Cardiac muscle cell (in vitro differentiated cells and primary cell): ENCODE results near the gene PTGR2. TPM values are rescaled to one million over a fixed set of nuclear protein-coding genes. Genes with fewer than 3 reads are reported as not detected.
A peak's percentile ranks its signal among the peaks of the same experiment; 100 is the strongest.
"Not testable (repeated sequence)": the region's sequence is repeated elsewhere in the genome, so short reads cannot be mapped to it uniquely, and the experiment has no call there.

ENCODE experiments used
- DNase-seq, 2 donors: peaks; one replicate each; pipeline versions ENCODE4 v3.0.0 to v3.0.0-alpha.2; 2010 to 2017; ENCODE audit warnings: low read depth in 1 of 2, low spot score in 1 of 2
- H3K27ac ChIP-seq: fragments of 200-600 bp; sonication (generic); 2 replicates; pipeline ENCODE4 v1.5.1; 2016
- H3K27me3 ChIP-seq: fragments of 200-600 bp; sonication (generic); 2 replicates; pipeline ENCODE4 v1.6.0; 2016; ENCODE audit warnings: control low read depth
- H3K36me3 ChIP-seq: fragments of 200-600 bp; sonication (generic); 2 replicates; pipeline ENCODE4 v1.5.1; 2016; ENCODE audit warnings: control low read depth
- H3K4me1 ChIP-seq: fragments of 200-600 bp; sonication (generic); 2 replicates; pipeline ENCODE4 v1.8.1; 2017; ENCODE audit warnings: low read depth, mild to moderate bottlenecking, mixed run types
- H3K4me3 ChIP-seq: fragments of 200-600 bp; sonication (generic); 2 replicates; pipeline ENCODE4 v1.5.1; 2016; ENCODE audit warnings: mild to moderate bottlenecking
- H3K9me3 ChIP-seq: fragments of 200-600 bp; sonication (generic); 2 replicates; pipeline ENCODE4 v1.5.1; 2017; ENCODE audit warnings: low read depth, mild to moderate bottlenecking, control low read depth
- polyA plus RNA-seq: library from polyadenylated mRNA; unstranded; fragments of >200 nt; fragmentation: Nextera tagmentation; extraction: Ambion mirVana; gene quantifications from 2 replicates; pipeline ENCODE4 v1.2.1, GENCODE V29; 2016
- total RNA-seq: library from RNA; depleted of rRNA; stranded (reverse); fragments of >200 nt; gene quantifications from 2 replicates; pipeline ENCODE4 v1.2.3, GENCODE V29; 2016
- TF ChIP-seq, protein P1 (sequence below): IDR thresholded peaks from 2 replicates; pipeline ENCODE4 v1.5.1; 2012; ENCODE audit warnings: low read depth, mild to moderate bottlenecking, low read length

PTGR2 gene
- total and polyA plus RNA-seq, 2 experiments from 2014 or later = 13.4 to 16.4 TPM

GRCh38 chr14:73896521-73896920 is 44.9 kb downstream of the PTGR2 start:
- TF ChIP-seq, protein P1, sequence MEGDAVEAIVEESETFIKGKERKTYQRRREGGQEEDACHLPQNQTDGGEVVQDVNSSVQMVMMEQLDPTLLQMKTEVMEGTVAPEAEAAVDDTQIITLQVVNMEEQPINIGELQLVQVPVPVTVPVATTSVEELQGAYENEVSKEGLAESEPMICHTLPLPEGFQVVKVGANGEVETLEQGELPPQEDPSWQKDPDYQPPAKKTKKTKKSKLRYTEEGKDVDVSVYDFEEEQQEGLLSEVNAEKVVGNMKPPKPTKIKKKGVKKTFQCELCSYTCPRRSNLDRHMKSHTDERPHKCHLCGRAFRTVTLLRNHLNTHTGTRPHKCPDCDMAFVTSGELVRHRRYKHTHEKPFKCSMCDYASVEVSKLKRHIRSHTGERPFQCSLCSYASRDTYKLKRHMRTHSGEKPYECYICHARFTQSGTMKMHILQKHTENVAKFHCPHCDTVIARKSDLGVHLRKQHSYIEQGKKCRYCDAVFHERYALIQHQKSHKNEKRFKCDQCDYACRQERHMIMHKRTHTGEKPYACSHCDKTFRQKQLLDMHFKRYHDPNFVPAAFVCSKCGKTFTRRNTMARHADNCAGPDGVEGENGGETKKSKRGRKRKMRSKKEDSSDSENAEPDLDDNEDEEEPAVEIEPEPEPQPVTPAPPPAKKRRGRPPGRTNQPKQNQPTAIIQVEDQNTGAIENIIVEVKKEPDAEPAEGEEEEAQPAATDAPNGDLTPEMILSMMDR = no peak

GRCh38 chr14:73903028-73903427 is 51.4 kb downstream of the PTGR2 start:
- peaks cover 66% of the 10 kb centered on the region for H3K36me3 ChIP-seq

More at GRCh38 chr14:73896521-73896920, 44.9 kb downstream of the PTGR2 start:
- H3K27me3 ChIP-seq = no peaks in the 10 kb centered on the region
- peaks cover 53% of the 10 kb centered on the region for H3K36me3 ChIP-seq
- H3K9me3 ChIP-seq = no peaks in the 10 kb centered on the region
- H3K4me3 ChIP-seq = no peak overlapping the region
- no peak overlapping the region for H3K27ac ChIP-seq
- no peaks in the 10 kb centered on the region for H3K4me1 ChIP-seq
- peak in 1 of 2 donors; percentile 40 for DNase-seq

GRCh38 chr14:73909681-73910080 is 58.0 kb downstream of the PTGR2 start:
- Histone ChIP-seq H3K4me1 (peaks cover 10% of the 10 kb centered on the region), H3K27ac (no peak overlapping the region), H3K4me3 (no peak overlapping the region), H3K36me3 (peaks cover 54% of the 10 kb centered on the region), H3K27me3 (no peaks in the 10 kb centered on the region), H3K9me3 (no peaks in the 10 kb centered on the region)
- DNase-seq = peak in 1 of 2 donors; percentile 20
- TF ChIP-seq, protein P1 = no peak

More at GRCh38 chr14:73903028-73903427, 51.4 kb downstream of the PTGR2 start:
- Histone ChIP-seq H3K4me3 (no peak overlapping the region), H3K4me1 (no peaks in the 10 kb centered on the region), H3K27me3 (no peaks in the 10 kb centered on the region), H3K27ac (no peak overlapping the region), H3K9me3 (no peaks in the 10 kb centered on the region)
- no peak for DNase-seq
- TF ChIP-seq, protein P1 = no peak

DNA sequence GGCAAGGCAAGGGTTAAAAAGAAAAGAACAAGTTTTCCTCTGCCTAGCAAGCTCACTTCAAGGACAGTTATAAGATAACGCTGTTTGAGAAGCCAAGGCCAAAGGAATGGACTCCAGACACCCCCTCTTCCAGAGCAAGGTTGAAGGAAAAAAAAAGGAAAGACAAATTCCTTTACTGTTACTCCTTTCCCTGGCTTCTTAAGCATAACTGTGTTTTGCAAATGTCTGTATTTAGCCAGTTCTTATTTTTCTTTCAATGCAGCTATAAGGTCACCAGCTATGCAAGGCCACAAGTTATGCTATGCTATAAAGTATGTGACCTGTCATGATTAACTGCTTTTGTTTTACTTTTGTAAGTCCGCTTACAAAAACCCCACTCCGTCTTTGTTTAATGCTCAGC is 61.6 kb downstream of the PTGR2 start:
- no peaks in the 10 kb centered on the region for H3K27me3 ChIP-seq
- TF ChIP-seq, protein P1 = no peak
- H3K27ac ChIP-seq = peak overlapping the region; percentile 69
- peak; percentile 14 to 61 for DNase-seq
- H3K36me3 ChIP-seq = peaks cover 30% of the 10 kb centered on the region
- H3K9me3 ChIP-seq = no peaks in the 10 kb centered on the region
- H3K4me1 ChIP-seq = peaks cover 10% of the 10 kb centered on the region
- no peak overlapping the region for H3K4me3 ChIP-seq

- Histone ChIP-seq H3K27ac (peak overlapping the region; percentile 27), H3K4me1 (peaks cover 10% of the 10 kb centered on the region), H3K27me3 (no peaks in the 10 kb centered on the region), H3K36me3 (peaks cover 15% of the 10 kb centered on the region), H3K9me3 (no peaks in the 10 kb centered on the region), H3K4me3 (no peak overlapping the region)
- TF ChIP-seq, protein P1 = no peak
- no peak for DNase-seq
Measured at GRCh38 chr14:73916324-73916723, 64.7 kb downstream of the PTGR2 start.

DNA sequence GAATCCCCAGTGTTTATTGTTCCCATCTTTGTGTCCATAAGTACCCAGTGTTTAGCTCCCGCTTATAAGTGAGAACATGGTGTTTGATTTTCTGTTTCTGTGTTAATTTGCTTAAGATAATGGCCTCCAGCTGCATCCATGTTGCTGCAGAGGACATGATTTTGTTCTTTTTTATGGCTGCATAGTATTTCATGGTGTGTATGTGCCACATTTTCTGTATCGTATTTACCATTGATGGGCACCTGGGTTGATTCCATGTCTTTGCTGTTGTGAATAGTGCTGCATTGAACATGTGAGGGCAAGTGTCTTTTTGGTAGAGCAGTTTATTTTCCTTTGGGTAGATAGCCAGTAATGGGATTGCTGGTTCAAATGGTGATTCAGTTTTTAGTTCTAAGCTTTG is 67.8 kb downstream of the PTGR2 start:
- not testable (repeated sequence) for H3K27me3 ChIP-seq, H3K9me3 ChIP-seq, DNase-seq, H3K4me1 ChIP-seq, H3K4me3 ChIP-seq, H3K27ac ChIP-seq
- peaks cover 44% of the 10 kb centered on the region for H3K36me3 ChIP-seq
